HepG2 (cell line): ENCODE results near the gene PCNA. TPM values are rescaled to one million over a fixed set of nuclear protein-coding genes. Genes with fewer than 3 reads are reported as not detected.

Experiments used
- BRD4 ChIP-seq: sonication (generic); formaldehyde crosslinking; IDR thresholded peaks from 2 replicates; pipeline ENCODE4 v1.4.0; 2020; ENCODE audit warnings: missing genetic modification reagents
- CHD4 ChIP-seq: fragments of 200-600 bp; sonication (generic); IDR thresholded peaks from 2 replicates; pipeline ENCODE4 v1.7.0; 2017; ENCODE audit warnings: mild to moderate bottlenecking, low read length, borderline replicate concordance
- HIVEP1 ChIP-seq: sonication (generic); formaldehyde crosslinking; IDR thresholded peaks from 2 replicates; pipeline ENCODE4 v1.4.0; 2020; ENCODE audit warnings: mild to moderate bottlenecking, missing genetic modification reagents
- MIER2 ChIP-seq: IDR thresholded peaks from 2 replicates; pipeline ENCODE4 v1.6.1; 2016; ENCODE audit warnings: missing biosample characterization, missing genetic modification reagents
- MIER3 ChIP-seq: IDR thresholded peaks from 2 replicates; pipeline ENCODE4 v1.6.1; 2016; ENCODE audit warnings: missing compliant biosample characterization, borderline replicate concordance
- NR2F2 ChIP-seq: IDR thresholded peaks from 2 replicates; pipeline ENCODE4 v1.6.1; 2012; ENCODE audit warnings: low read depth, inconsistent platforms, borderline replicate concordance
- PAF1 ChIP-seq: IDR thresholded peaks from 2 replicates; pipeline ENCODE4 v1.6.1; 2016; ENCODE audit warnings: missing genetic modification reagents, missing compliant biosample characterization
- RXRB ChIP-seq: IDR thresholded peaks from 2 replicates; pipeline ENCODE4 v1.6.1; 2016; ENCODE audit warnings: borderline replicate concordance, missing genetic modification reagents, missing compliant biosample characterization
- SCMH1 ChIP-seq: sonication (generic); formaldehyde crosslinking; IDR thresholded peaks from 2 replicates; pipeline ENCODE4 v1.9.0; 2021; ENCODE audit warnings: missing genetic modification reagents, mild to moderate bottlenecking, borderline replicate concordance
- ZNF124 ChIP-seq: sonication (generic); formaldehyde crosslinking; IDR thresholded peaks from 2 replicates; pipeline ENCODE4 v1.4.0; 2020; ENCODE audit warnings: missing genetic modification reagents
- ZNF160 ChIP-seq: sonication (generic); formaldehyde crosslinking; IDR thresholded peaks from 2 replicates; pipeline ENCODE4 v1.8.0; 2022; ENCODE audit warnings: mild to moderate bottlenecking, inconsistent platforms, missing genetic modification reagents
- ZNF607 ChIP-seq: sonication (generic); formaldehyde crosslinking; IDR thresholded peaks from 2 replicates; pipeline ENCODE4 v1.5.1; 2020; ENCODE audit warnings: missing genetic modification reagents, mild to moderate bottlenecking, borderline replicate concordance
- ZNF841 ChIP-seq: sonication (generic); formaldehyde crosslinking; IDR thresholded peaks from 2 replicates; pipeline ENCODE4 v1.8.1; 2023; ENCODE audit warnings: missing genetic modification reagents, borderline replicate concordance
- polyA plus RNA-seq, 8 experiments: library from polyadenylated mRNA; depleted of rRNA in 3 of 8; stranded (reverse) in 7 of 8; unstranded in 1 of 8; fragments of >200 nt; fragmentation: Illumina TruSeq in 4 of 8; extraction: Trizol in 4 of 8; gene quantifications; 2 replicates each; pipeline versions ENCODE4 v1.2.1 to v1.2.3, GENCODE V29; 2011 to 2016; ENCODE audit warnings: low read depth in 4 of 8, missing spikeins in 1 of 8, mixed read lengths in 1 of 8; ENCODE audit not compliant: insufficient read depth in 1 of 8
- total RNA-seq, 5 experiments: library from RNA; depleted of rRNA; stranded (reverse); fragments of >200 nt; fragmentation: Illumina TruSeq; extraction: Trizol; gene quantifications; 2 replicates each; pipeline ENCODE4 v1.2.3, GENCODE V29; 2016; ENCODE audit warnings: low read depth in 1 of 5
- TF ChIP-seq, protein P1 (sequence below), 2 experiments: fragments of 450-650 bp in 1 of 2; sonication (generic) in 1 of 2; formaldehyde crosslinking in 1 of 2; IDR thresholded peaks; 2 replicates each; pipeline versions ENCODE4 v1.6.1 to v1.8.0; 2016 to 2022; ENCODE audit warnings: antibody characterized with exemption in 1 of 2, mild to moderate bottlenecking in 1 of 2, missing genetic modification reagents in 1 of 2
- TF ChIP-seq, protein P2 (sequence below): sonication (generic); formaldehyde crosslinking; IDR thresholded peaks from 2 replicates; pipeline ENCODE4 v1.4.0; 2020; ENCODE audit warnings: missing genetic modification reagents
- TF ChIP-seq, protein P3 (sequence below): sonication (generic); formaldehyde crosslinking; conservative IDR thresholded peaks from 2 replicates; pipeline ENCODE4 v1.8.0; 2022; ENCODE audit warnings: mild to moderate bottlenecking, moderate library complexity, missing genetic modification reagents
- TF ChIP-seq, protein P4 (sequence below): sonication (generic); formaldehyde crosslinking; IDR thresholded peaks from 2 replicates; pipeline ENCODE4 v1.4.0; 2020; ENCODE audit warnings: missing genetic modification reagents

PCNA gene
- total and polyA plus RNA-seq, 2 of the 13 experiments (the other 11 are each of a cell fraction or from before 2014, with no cell fraction given): 229 to 655 TPM

DNA sequence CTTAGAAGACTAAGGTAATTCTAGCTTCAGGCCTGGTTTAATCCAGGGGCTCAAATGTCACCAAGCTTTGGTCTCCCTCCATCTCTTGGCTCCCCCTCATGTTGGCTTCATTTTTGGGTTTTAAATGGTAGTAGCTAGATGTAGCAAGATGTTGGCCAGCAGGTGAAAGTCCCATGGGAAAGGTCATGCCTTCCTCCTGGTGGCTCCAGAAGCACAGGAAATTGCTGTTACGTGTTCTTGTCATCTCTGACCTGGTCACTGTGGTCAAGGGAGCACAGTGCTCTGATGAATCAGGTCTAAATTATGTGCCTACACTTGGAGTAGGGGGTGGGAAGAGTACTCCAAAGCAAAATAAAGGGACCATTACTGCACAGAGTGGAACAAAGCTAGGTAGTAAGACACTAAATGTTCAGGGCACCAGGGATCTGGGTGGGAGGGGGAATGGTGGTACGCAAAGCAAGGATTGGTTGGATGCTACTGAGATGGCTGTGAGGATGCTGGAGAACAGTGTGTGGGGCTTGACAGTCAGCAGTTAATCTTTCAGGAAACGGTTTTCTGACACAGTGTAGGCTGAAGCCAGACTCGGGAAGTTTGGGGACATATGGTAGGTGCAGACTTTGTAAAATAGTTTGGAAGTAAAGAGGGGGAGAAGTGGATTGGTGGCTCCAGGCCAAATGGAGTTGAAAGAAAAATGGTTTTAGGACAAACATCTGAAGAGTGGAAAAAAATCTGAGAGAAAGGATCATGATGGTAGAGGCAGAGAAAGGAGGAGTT is 37.1 kb upstream of the PCNA start (continued):
- TF ChIP-seq, protein P1, sequence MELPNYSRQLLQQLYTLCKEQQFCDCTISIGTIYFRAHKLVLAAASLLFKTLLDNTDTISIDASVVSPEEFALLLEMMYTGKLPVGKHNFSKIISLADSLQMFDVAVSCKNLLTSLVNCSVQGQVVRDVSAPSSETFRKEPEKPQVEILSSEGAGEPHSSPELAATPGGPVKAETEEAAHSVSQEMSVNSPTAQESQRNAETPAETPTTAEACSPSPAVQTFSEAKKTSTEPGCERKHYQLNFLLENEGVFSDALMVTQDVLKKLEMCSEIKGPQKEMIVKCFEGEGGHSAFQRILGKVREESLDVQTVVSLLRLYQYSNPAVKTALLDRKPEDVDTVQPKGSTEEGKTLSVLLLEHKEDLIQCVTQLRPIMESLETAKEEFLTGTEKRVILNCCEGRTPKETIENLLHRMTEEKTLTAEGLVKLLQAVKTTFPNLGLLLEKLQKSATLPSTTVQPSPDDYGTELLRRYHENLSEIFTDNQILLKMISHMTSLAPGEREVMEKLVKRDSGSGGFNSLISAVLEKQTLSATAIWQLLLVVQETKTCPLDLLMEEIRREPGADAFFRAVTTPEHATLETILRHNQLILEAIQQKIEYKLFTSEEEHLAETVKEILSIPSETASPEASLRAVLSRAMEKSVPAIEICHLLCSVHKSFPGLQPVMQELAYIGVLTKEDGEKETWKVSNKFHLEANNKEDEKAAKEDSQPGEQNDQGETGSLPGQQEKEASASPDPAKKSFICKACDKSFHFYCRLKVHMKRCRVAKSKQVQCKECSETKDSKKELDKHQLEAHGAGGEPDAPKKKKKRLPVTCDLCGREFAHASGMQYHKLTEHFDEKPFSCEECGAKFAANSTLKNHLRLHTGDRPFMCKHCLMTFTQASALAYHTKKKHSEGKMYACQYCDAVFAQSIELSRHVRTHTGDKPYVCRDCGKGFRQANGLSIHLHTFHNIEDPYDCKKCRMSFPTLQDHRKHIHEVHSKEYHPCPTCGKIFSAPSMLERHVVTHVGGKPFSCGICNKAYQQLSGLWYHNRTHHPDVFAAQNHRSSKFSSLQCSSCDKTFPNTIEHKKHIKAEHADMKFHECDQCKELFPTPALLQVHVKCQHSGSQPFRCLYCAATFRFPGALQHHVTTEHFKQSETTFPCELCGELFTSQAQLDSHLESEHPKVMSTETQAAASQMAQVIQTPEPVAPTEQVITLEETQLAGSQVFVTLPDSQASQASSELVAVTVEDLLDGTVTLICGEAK (IDR thresholded peaks at IDR 0.05): no peak
- TF ChIP-seq, protein P1 (CRISPR knock-in tag; IDR thresholded peaks at IDR 0.05): no peak; the same call in 1 of the 2 replicates
- TF ChIP-seq NR2F2: peak; percentile 86
- TF ChIP-seq, protein P2, sequence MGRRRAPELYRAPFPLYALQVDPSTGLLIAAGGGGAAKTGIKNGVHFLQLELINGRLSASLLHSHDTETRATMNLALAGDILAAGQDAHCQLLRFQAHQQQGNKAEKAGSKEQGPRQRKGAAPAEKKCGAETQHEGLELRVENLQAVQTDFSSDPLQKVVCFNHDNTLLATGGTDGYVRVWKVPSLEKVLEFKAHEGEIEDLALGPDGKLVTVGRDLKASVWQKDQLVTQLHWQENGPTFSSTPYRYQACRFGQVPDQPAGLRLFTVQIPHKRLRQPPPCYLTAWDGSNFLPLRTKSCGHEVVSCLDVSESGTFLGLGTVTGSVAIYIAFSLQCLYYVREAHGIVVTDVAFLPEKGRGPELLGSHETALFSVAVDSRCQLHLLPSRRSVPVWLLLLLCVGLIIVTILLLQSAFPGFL (CRISPR knock-in tag): 0 out of 2 replicates have a peak, but pooled peaks have one; percentile 89
- no peak for TF ChIP-seq CHD4
- peak; percentile 56; the same call in 1 of the 2 replicates for TF ChIP-seq MIER3 (CRISPR knock-in tag)
- no peak for TF ChIP-seq ZNF607
- TF ChIP-seq PAF1 (CRISPR knock-in tag): no peak
- TF ChIP-seq, protein P3, sequence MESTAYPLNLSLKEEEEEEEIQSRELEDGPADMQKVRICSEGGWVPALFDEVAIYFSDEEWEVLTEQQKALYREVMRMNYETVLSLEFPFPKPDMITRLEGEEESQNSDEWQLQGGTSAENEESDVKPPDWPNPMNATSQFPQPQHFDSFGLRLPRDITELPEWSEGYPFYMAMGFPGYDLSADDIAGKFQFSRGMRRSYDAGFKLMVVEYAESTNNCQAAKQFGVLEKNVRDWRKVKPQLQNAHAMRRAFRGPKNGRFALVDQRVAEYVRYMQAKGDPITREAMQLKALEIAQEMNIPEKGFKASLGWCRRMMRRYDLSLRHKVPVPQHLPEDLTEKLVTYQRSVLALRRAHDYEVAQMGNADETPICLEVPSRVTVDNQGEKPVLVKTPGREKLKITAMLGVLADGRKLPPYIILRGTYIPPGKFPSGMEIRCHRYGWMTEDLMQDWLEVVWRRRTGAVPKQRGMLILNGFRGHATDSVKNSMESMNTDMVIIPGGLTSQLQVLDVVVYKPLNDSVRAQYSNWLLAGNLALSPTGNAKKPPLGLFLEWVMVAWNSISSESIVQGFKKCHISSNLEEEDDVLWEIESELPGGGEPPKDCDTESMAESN (CRISPR knock-in tag): 0 out of 2 replicates have a peak, but pooled peaks have one; percentile 22
- no peak for TF ChIP-seq ZNF124 (CRISPR knock-in tag)
- TF ChIP-seq MIER2 (CRISPR knock-in tag): peak; percentile 18; the same call in 1 of the 2 replicates
- TF ChIP-seq HIVEP1 (CRISPR knock-in tag): no peak
- no peak for TF ChIP-seq SCMH1 (CRISPR knock-in tag)
- no peak for TF ChIP-seq ZNF160 (CRISPR knock-in tag)
- no peak for TF ChIP-seq BRD4 (CRISPR knock-in tag)
- TF ChIP-seq ZNF841 (CRISPR knock-in tag): no peak
- TF ChIP-seq, protein P4, sequence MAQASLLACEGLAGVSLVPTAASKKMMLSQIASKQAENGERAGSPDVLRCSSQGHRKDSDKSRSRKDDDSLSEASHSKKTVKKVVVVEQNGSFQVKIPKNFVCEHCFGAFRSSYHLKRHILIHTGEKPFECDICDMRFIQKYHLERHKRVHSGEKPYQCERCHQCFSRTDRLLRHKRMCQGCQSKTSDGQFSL: no peak
- peak; percentile 91 for TF ChIP-seq RXRB (CRISPR knock-in tag)
